Glutamatergic neuron (in vitro differentiated cells): ENCODE data around the gene CEP112. TPM values are rescaled to one million over a fixed set of nuclear protein-coding genes. Genes with fewer than 3 reads are reported as not detected.

Experiments used
- DNase-seq: peaks from one replicate; pipeline ENCODE4 v3.0.0; 2022
- H3K27ac Mint-ChIP-seq: one replicate; pipeline ENCODE4 v1.8.0; 2020; ENCODE audit warnings: mild to moderate bottlenecking, mixed read lengths, inconsistent platforms; ENCODE audit not compliant: unreplicated experiment
- H3K27me3 Mint-ChIP-seq: one replicate; pipeline ENCODE4 v1.8.0; 2020; ENCODE audit warnings: mild to moderate bottlenecking, moderate library complexity, mixed read lengths, inconsistent platforms; ENCODE audit not compliant: unreplicated experiment
- H3K36me3 Mint-ChIP-seq: one replicate; pipeline ENCODE4 v1.8.0; 2020; ENCODE audit warnings: mild to moderate bottlenecking, mixed read lengths, inconsistent platforms; ENCODE audit not compliant: unreplicated experiment
- H3K4me1 Mint-ChIP-seq: one replicate; pipeline ENCODE4 v1.8.0; 2020; ENCODE audit warnings: mild to moderate bottlenecking, low read depth, mixed read lengths, inconsistent platforms; ENCODE audit not compliant: unreplicated experiment
- H3K4me3 Mint-ChIP-seq: one replicate; pipeline ENCODE4 v1.8.0; 2020; ENCODE audit warnings: mild to moderate bottlenecking, mixed read lengths, inconsistent platforms; ENCODE audit not compliant: unreplicated experiment
- H3K9me3 Mint-ChIP-seq: one replicate; pipeline ENCODE4 v1.8.0; 2020; ENCODE audit warnings: mild to moderate bottlenecking, moderate library complexity, mixed read lengths, inconsistent platforms; ENCODE audit not compliant: unreplicated experiment
- total RNA-seq: library from RNA; stranded (reverse); fragmentation: NEBNext Ultra II Directional; extraction: Animal tissue kit (Norgen Biotek cat#: 25700); gene quantifications from one replicate; pipeline ENCODE4 v1.2.1, GENCODE V29; 2021; ENCODE audit not compliant: unreplicated experiment
- TF ChIP-seq, protein P1 (sequence below): fragments of 200-600 bp; sonication (generic); IDR thresholded peaks from one replicate; pipeline ENCODE4 v1.5.0; 2021; ENCODE audit not compliant: partially characterized antibody, unreplicated experiment

Gene CEP112
- total RNA-seq, 1 donor from 2014 or later, result 8.5 TPM

DNA sequence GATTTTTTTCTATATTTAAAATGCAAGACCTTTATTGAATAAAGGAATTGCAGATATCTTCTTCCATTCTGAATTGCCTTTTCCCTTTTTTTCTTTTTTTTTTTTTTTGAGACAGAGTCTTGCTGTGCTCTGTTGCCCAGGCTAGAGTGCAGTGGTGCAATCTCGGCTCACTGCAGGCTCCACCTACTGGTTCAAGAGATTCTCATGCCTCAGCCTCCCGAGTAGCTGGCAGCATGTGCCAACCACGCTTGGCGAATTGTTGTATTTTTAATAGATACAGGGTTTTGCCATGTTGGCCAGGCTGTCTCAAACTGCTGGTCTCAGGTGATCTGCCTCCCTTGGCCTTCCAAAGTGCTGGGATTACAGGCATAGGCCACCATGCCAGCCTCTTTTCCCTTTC, 151.5 kb downstream of the CEP112 start:
- TF ChIP-seq, protein P1, sequence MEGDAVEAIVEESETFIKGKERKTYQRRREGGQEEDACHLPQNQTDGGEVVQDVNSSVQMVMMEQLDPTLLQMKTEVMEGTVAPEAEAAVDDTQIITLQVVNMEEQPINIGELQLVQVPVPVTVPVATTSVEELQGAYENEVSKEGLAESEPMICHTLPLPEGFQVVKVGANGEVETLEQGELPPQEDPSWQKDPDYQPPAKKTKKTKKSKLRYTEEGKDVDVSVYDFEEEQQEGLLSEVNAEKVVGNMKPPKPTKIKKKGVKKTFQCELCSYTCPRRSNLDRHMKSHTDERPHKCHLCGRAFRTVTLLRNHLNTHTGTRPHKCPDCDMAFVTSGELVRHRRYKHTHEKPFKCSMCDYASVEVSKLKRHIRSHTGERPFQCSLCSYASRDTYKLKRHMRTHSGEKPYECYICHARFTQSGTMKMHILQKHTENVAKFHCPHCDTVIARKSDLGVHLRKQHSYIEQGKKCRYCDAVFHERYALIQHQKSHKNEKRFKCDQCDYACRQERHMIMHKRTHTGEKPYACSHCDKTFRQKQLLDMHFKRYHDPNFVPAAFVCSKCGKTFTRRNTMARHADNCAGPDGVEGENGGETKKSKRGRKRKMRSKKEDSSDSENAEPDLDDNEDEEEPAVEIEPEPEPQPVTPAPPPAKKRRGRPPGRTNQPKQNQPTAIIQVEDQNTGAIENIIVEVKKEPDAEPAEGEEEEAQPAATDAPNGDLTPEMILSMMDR, result no peak
- no peaks in the 10 kb centered on the region for H3K9me3 Mint-ChIP-seq
- no peak overlapping the region for H3K4me3 Mint-ChIP-seq
- H3K36me3 Mint-ChIP-seq, result no peaks in the 10 kb centered on the region
- H3K27me3 Mint-ChIP-seq, result no peaks in the 10 kb centered on the region
- no peaks in the 10 kb centered on the region for H3K4me1 Mint-ChIP-seq
- DNase-seq, result no peak
- no peak overlapping the region for H3K27ac Mint-ChIP-seq

DNA sequence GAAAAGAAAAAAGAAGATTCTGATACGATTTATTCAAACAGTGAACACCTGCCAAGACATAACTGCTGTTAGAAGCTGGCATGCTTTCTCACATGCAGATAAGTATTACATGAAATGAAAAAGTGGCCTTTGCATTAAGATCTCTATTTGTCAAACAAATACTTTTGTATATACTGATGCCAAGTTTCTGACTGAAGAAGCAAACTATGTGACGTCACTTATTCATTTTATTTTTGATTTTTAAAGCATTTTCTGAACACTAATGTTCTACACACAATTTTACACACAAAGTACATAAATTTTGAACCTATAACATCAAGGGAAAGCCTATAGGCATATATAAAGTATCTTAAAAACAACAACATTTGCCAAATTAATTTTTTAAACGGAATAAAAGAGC, 153.8 kb downstream of the CEP112 start:
- Mint-ChIP-seq H3K27me3 (no peaks in the 10 kb centered on the region), H3K4me3 (no peak overlapping the region), H3K4me1 (no peaks in the 10 kb centered on the region), H3K27ac (no peak overlapping the region), H3K9me3 (no peaks in the 10 kb centered on the region), H3K36me3 (no peaks in the 10 kb centered on the region)
- TF ChIP-seq, protein P1, result no peak
- DNase-seq, result no peak

DNA sequence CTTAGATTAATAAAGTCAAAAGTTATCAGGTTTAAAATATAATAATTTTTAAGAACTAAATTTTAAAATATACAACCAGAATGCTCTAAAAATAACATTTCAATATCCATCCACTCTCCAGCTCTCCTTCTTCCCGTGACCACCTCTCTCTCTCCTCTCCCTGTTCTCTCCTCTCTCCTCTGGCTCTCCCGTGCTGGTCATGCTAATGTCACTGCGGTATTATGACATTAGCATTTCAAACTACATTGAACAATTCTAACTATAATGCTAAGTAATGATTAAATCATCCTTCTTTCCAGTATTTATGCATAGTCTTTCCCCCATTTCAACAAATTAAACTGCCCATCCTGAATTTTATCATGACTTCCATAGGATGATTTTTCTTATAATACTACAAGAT, 154.7 kb downstream of the CEP112 start:
- H3K36me3 Mint-ChIP-seq, result no peaks in the 10 kb centered on the region
- no peaks in the 10 kb centered on the region for H3K9me3 Mint-ChIP-seq
- H3K27me3 Mint-ChIP-seq, result no peaks in the 10 kb centered on the region
- TF ChIP-seq, protein P1, result no peak
- no peak overlapping the region for H3K4me3 Mint-ChIP-seq
- no peak overlapping the region for H3K27ac Mint-ChIP-seq
- H3K4me1 Mint-ChIP-seq, result no peaks in the 10 kb centered on the region
- no peak for DNase-seq

DNA sequence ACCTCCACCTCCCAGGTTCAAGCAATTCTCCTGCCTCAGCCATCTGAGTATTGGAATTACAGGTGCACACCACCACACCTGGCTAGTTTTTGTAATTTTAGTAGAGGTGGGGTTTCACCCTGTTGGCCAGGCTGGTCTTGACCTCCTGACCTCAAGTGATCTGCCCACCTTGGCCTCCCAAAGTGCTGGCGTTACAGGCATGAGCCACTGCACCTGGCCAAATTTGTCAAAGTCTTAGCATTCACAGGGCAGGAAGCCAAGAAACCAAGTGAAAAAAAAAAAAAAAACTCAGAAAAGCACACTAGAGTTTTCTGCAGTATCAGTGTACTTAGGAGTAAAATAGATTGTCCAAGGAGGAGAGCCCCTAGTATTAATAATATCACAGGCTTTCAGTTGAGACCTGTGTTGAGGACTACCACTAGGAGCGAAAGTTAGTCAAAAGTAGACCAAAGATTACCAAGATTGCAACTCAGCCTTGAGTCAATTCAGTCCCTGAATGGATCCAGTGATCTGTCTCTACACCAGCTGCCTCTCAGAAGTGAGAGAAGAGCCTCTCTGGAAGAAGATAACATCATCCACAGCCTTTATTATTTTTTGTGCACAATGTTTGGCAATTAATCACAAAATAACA, 159.7 kb downstream of the CEP112 start:
- Mint-ChIP-seq H3K4me1 (no peaks in the 10 kb centered on the region), H3K36me3 (no peaks in the 10 kb centered on the region), H3K4me3 (no peak overlapping the region), H3K27me3 (no peaks in the 10 kb centered on the region), H3K9me3 (no peaks in the 10 kb centered on the region), H3K27ac (no peak overlapping the region)
- DNase-seq, result no peak
- TF ChIP-seq, protein P1, result no peak

DNA sequence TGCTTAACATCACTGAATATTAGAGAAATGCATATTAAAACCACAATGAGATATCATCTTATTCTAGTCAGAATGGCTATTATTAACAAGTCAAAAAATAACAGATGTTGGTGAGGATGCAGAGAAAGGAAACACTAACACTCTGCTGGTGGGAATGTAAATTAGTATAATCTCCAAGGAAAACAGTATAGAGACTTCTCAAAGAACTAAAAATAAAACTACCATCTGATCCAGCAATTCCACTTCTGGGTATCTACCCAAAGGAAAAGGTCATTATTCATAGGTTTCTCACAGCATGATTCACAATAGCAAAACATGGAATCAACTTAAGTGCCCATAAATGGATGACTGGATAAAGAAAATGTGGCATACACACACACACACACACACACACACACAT, 166.4 kb downstream of the CEP112 start:
- Mint-ChIP-seq H3K36me3 (peaks cover 16% of the 10 kb centered on the region), H3K4me3 (no peak overlapping the region), H3K9me3 (no peaks in the 10 kb centered on the region), H3K4me1 (no peaks in the 10 kb centered on the region), H3K27me3 (no peaks in the 10 kb centered on the region), H3K27ac (no peak overlapping the region)
- TF ChIP-seq, protein P1, result no peak
- DNase-seq, result no peak
